ENCODE data around the gene NDFIP2. TPM values are rescaled to one million over a fixed set of nuclear protein-coding genes. Genes with fewer than 3 reads are reported as not detected.

NDFIP2 gene
- total and polyA plus RNA-seq, 2 donors (not counting 3 experiments of a cell fraction or from before 2014, with no cell fraction given): 7.9 to 18.5 TPM

DNA sequence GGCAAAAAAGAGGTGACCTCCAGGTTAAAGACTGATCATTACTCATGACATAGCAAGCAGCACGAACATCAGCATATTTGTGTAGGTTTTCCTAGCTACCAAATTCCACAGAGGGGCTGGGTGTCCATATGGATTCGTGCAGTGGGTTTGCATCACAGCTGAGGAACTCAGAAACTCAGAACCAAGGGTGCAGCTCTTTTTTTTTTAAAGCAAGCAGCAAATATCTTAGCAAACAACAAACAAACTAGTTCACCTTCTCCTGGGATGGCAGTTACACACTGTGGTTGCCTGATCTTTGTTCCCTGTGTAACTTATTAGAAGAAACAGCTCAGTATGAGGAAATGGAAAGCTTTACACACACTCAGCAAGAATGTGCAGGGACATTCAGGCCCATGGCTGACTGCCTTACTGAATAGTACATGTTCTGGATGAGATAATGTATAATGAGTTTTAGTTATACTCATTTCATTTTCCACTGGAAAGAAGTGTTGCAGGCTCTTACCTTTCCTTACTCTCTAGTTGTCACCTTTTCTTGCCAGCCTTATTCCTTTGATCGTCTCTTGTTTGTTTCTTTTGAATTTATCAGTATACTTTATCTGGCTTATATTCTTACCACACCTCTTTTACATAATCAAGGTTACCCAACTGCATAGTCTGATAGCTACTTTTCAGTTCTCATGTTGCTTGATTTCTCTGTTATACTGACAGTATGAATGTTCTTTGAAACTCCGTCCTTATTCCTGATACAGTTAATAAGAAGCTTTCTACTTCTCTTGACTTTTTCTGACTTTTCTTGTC, 4.3 kb downstream of the NDFIP2 start:
- CTCF ChIA-PET: interaction anchor here (1.1 to 5.9 kb wide), 2 partner anchors 56 to 61 kb away, joined by 3 to 68 read pairs; no protein-coding TSS in a partner anchor
- intact Hi-C loops (cut with micrococcal nuclease): no loop called here
- H3K27me3 ChIP-seq (ENCODE audit: control insufficient read depth in 2 of 2, insufficient read depth in 2 of 2, low read length in 2 of 2): peaks cover 0 to 3% of the 10 kb centered on the region in 2 experiments
- TF ChIP-seq JUN (IDR thresholded peaks at IDR 0.05; ENCODE audit: borderline replicate concordance, insufficient read depth, insufficient read length, low read depth) (no peak), MYC (IDR thresholded peaks at IDR 0.05; ENCODE audit: low read depth, low read length) (no peak), POLR2A (IDR thresholded peaks at IDR 0.05; ENCODE audit: low read depth, low read length) (no peak), FOS (IDR thresholded peaks at IDR 0.05; ENCODE audit: borderline replicate concordance, insufficient read depth, low read length) (no peak)
- TF ChIP-seq, protein P1, sequence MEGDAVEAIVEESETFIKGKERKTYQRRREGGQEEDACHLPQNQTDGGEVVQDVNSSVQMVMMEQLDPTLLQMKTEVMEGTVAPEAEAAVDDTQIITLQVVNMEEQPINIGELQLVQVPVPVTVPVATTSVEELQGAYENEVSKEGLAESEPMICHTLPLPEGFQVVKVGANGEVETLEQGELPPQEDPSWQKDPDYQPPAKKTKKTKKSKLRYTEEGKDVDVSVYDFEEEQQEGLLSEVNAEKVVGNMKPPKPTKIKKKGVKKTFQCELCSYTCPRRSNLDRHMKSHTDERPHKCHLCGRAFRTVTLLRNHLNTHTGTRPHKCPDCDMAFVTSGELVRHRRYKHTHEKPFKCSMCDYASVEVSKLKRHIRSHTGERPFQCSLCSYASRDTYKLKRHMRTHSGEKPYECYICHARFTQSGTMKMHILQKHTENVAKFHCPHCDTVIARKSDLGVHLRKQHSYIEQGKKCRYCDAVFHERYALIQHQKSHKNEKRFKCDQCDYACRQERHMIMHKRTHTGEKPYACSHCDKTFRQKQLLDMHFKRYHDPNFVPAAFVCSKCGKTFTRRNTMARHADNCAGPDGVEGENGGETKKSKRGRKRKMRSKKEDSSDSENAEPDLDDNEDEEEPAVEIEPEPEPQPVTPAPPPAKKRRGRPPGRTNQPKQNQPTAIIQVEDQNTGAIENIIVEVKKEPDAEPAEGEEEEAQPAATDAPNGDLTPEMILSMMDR (IDR thresholded peaks at IDR 0.05; ENCODE audit: extremely low read depth in 1 of 2, insufficient read depth in 1 of 2, low read depth in 1 of 2, low read length in 2 of 2): no peak
- no peak for FAIRE-seq
- H3K9me1 ChIP-seq (replicated peaks; ENCODE audit: control insufficient read depth, extremely low read depth, insufficient read depth, low read length): no peaks in the 10 kb centered on the region
- no peak overlapping the region for H2AFZ ChIP-seq (ENCODE audit: low read depth, low read length)
- H4K20me1 ChIP-seq (replicated peaks; ENCODE audit: control insufficient read depth, extremely low read depth, insufficient read depth, low read length): no peaks in the 10 kb centered on the region
- H3K27ac ChIP-seq (ENCODE audit: insufficient read depth, low read depth, low read length): no peak overlapping the region
- POLR2A ChIA-PET: no interaction called here
- H3K4me1 ChIP-seq (ENCODE audit: control insufficient read depth, extremely low read depth, insufficient read depth, low read length): peaks cover 9% of the 10 kb centered on the region
- DNase-seq (ENCODE audit: low read depth, low spot score): no peak
- dilution Hi-C loops (cut with MboI; ENCODE audit: extremely low pct_ligation_motif_present, low sequenced_read_pairs): no loop called here
- no TSS peak for BruUV-seq (replicated peaks)
- H3K9me3 ChIP-seq (replicated peaks; ENCODE audit: control insufficient read depth, insufficient read depth, low read length): no peaks in the 10 kb centered on the region
- no peak overlapping the region for H3K4me2 ChIP-seq (ENCODE audit: insufficient read depth, low read length)
- H3K9ac ChIP-seq (replicated peaks; ENCODE audit: extremely low read depth, insufficient read depth, low read length): no peak overlapping the region
- peaks cover 13% of the 10 kb centered on the region for H3K79me2 ChIP-seq (ENCODE audit: control insufficient read depth, insufficient read depth, low read length)
- H3K4me3 ChIP-seq (replicated peaks in 1 of 3; ENCODE audit: insufficient read depth in 1 of 3, low read depth in 1 of 3, low read length in 3 of 3): no peak overlapping the region
- no peaks in the 10 kb centered on the region for H3K36me3 ChIP-seq (ENCODE audit: control insufficient read depth in 2 of 2, extremely low read depth in 1 of 2, insufficient read depth in 2 of 2, low read length in 2 of 2)

Measured in endothelial cell of umbilical vein (primary cell).